COLO829 (cell line): ENCODE measurements around the gene SPTLC3.

Experiments
- DNase-seq: peaks from one replicate; pipeline ENCODE4 v3.0.0; 2012; ENCODE audit warnings: low spot score

SPTLC3 gene

DNA sequence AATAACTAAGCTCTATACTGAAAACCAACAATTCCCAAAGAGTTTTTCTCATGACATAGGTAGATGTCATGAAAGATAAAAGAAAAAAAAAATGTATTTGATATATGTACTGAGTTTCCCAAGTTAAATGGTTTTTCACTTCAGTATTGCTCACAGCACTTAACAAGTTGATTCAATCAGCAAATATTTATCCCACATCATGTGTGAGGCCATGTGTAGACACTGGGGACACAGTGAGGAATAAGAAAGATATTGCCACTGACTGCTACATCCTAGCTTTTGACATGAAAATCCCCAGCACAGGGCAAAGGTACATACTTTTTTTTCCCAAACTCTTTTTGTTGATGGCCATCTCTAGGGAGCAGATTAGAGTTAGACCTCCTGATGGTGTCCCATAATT is 25.3 kb downstream of the SPTLC3 start:
- no peak for DNase-seq

DNA sequence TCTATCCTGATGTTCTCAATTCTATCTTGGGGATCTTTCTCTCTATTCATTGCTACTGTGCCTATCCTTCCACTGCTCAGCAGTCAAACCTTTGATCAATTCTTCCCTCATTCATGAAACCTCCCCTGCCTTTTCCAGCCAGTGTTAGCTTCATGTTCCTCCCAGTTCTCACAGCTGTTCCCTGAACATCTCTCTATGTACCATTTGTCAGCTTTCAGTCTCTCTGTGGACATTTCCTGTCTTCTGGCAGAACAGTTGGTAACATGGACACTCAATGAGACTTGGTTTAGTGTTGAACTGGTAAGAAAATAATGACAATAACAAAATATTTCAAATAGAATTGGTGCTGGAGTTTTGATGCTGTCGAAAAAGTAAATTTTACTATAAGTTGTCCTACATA is 26.2 kb downstream of the SPTLC3 start:
- no peak for DNase-seq

DNA sequence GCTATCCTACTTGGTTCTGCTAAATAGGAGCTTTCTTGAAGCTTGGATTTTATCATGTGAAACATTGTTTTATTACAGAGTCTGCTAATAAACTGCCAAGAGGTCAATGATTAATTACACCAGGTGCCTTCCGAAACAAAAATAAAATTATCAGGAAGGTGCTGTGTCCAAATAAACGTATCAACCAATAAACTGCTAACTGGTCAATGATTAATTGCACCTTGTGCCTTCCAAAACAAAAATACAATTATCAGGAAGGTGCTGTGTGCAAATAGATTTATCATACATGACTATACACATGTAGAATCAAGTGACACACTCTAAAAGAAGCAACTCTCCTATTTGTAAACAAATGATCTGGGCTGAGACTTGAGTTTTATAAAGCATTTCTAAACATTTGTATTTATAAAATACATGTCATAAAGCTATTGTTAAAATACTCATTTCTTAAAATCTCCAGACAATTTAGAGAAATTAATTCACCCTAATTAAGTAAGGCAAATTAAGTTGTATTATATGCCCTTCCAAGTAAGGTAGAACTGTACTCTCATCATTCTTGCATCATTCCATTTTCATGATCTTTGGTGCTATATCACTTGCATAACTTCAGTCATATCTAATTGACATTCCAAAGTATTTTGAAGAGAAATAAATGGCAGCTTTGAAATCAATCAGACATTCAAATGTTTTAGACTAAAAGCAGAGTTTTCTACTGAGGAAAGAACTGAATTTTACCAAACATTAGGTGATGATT is 26.8 kb downstream of the SPTLC3 start:
- no peak for DNase-seq

DNA sequence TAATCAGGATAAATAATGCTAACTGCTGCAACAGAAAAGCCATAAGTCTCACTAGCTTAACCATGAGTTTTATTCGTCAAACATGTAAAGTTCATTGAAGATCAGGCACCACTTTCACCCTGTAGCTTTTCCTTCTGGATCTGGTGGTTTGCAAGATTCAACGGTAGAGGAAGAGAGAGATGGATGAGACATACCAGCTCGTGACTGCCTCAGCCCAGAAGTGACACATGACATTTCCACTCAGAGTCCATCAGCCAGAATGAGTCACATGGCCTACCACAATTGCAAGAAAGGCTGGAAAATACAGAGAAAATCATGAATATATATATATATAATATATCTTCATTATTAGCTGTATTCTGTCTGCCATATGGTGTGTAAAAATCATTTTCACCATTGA is 29.0 kb downstream of the SPTLC3 start:
- peak; percentile 10 for DNase-seq

DNA sequence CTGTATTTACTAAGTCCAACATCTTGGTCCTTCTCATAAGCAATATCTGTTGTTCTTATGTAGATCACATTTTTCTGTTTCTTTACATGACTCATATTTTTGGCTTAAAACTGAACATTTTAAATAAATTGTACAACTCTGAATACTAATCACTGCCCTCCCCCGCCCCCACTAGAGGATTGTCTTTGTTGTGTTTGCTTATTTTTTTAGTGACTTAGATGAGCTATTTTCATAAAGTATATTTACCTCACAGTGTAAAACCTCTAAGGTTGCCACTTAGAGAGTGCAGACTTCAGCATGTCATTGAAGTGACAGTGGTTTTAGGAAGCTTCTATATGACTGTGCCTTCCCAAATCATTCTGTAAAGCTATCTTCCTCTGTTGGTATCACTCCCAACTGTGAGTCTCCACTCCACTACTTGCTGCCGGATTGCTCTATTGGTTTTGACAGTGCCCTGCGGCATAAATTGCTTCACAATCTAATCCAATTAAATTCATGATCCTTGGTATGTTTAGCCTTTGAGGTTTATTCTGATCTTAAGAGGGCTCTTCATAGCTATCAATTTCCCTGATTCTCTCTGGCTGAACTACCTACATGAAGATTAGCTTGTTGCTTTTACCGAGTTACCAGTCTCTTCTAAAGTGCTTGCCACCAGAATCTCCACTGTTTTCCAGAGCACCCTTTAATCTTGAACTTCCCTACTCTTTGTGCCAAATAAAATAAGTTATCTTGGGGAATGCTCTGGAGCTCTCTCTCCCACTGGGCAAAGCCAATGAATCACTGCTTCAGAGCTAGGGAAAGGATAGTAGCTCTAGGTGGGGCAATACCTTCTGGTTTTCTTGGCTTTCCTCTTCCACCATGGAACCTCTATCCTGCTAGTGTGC is 33.0 kb downstream of the SPTLC3 start:
- DNase-seq = no peak

- no peak for DNase-seq
These were observed 33.7 kb downstream of the SPTLC3 start for GRCh38 chr20:13042458-13042794.

- no peak for DNase-seq
These were observed 37.6 kb downstream of the SPTLC3 start for GRCh38 chr20:13046409-13046808.

- peak; percentile 33 for DNase-seq
These were observed 45.2 kb downstream of the SPTLC3 start for GRCh38 chr20:13054011-13054410.

DNA sequence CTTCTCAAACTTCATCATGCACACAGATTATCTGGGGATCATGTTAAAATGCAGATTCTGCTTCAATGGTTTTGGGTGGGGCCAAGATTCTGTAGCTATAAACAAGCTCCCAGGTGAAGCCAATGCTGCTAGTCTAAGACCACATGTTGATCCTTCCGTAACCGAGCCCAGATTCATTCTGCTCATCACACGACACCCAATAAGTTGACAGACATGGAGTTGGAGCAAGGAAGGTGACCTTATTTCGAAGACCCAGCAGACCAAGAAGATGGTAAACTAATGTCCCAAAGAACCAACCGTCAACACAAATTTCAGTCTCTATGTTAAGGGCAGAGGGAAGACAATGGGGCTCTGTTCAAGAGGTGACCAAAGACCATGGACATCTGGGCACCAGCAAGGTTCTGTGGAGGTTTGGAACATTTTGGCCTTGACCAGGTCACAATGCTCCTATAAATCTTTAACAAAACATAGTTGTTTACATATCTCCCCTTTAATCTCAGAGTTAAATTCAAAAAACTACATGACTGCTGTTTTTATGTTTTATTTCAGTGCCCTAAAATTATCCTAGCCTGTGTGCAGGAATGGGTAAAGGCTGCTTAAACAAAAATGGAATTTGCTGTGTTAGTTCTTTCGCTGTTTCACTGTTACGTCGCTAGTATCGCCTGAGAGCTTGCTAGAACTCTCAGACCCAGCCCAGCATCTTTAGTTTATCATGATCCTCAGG is 50.1 kb downstream of the SPTLC3 start:
- DNase-seq = no peak

DNA sequence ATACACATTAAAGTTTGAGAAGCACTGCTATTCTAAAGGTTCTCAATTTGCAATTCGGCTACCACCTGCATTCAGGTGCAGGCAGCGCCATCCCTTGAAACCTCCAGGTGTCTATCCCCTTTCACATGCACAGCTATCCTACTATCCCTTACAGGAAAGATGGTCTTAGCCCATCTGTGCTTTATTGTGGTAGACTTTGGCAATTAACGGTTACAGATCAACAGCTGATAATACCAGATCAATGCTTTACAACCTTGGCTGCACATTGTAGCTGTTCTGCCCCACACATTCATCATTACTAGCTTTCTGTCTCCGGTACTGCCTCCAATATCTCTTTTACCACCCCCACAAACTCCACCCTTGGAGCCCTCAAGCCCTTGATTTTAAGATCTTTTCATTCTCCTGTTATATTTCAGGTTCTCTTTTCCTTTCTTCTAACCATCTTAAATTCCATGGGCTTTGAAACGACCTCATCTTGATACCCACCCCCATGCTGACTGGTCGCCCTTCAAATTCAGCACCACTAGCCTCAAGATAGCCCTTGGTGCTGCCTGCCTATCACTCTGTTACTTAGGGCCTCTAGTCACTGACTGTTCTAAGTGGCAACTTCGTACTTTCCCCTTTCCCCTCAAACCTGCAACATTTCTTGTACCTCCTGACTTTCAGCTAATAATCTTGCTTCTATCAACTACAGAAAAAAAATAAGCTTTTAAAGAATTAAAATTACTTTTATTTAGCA is 50.8 kb downstream of the SPTLC3 start:
- DNase-seq = no peak

- DNase-seq = no peak
These were observed 51.6 kb downstream of the SPTLC3 start for GRCh38 chr20:13060327-13060726.

DNA sequence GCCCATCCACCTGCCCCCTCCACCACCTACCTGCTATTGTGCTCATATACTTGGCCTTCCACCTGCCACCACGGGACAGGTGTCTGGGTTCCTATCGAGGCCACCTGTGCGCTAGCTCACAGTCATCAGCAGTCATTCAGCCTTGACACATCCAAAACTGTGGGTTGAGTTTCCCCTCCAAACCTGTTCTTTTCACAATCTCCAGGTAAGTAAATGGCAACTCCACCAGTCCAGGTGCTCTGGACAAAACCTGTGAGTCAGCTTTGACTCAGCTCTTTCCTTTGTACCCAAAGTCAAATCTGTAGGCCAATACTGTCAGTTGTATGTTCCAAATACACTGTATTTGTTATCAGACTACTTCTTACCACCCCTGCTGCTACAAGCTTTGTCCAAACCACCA is 52.6 kb downstream of the SPTLC3 start:
- DNase-seq = no peak

DNA sequence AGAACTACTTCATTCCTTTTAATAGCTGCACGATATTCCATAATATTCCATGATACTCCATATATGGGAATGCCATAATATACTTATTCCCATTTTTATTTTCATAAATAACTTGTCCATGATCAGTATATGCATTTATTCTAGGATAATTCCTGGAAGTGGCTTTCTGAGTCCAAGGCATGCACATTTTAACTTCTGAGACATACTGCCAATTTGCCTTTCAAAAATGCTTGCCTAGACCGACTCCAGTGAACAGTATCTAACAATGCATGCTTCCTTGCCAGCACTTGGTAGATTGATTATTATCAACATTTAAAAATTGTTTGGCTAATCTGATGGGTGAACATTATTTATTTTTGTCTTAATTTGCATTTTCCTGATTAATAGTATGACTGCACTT is 54.0 kb downstream of the SPTLC3 start:
- no peak for DNase-seq

DNA sequence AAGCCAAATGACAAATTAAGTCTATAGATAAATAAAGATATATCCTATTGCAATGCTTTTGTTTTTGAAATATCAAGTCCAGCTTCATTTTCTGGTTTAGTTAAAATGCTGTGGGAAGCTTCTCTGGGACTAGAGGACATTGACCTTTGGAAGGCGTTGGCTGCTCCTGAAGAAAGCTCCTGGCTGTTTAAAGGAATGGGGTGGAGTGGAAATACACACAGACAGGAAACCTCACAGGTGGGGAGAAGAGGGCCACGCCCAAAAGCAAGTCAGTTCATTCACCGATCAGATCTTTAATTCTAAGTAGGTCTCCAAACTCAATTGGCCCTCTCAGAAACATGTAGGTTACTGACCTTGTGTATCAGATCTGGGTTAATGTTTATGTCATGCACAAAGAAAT is 59.6 kb downstream of the SPTLC3 start:
- DNase-seq = no peak

GRCh38 chr20:13081877-13082276 is 73.1 kb downstream of the SPTLC3 start:
- no peak for DNase-seq

DNA sequence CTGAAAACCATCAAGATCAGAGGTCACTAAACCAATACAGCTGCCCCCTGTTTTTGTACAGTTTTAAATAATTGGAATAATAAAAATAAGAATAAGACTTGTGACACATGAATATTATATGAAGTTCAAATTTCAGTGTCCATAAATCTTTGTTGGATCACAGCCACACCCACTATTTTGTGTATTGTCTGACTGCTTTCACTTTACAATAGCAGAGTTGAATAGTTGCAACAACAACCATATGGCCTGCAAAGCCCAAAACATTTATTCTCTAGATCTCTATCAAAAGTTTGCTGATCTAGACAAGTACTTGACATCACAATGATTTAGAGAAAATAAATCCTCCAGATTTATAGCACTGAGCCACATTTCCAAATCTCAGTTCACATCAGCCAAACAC is 73.6 kb downstream of the SPTLC3 start:
- DNase-seq = no peak

DNA sequence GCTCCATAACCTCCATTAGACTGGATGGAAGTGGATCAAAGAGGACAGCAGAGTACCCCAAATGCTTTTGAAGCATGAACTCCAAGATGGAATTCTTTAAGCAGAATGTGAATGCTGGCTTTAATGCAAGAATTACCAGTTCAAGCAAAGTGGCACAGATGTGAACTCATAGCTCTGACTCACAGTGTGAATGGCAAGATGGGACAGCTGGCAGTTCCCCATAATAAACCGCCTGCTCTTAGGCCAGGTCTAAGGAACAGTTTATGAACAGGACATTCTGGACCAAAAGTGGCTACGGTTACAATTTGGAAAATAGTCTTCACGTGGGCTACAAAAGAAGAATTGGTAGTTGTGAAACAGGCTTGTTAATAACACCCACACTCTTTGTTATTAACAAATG is 76.5 kb downstream of the SPTLC3 start:
- DNase-seq = no peak

- no peak for DNase-seq
These were observed 81.2 kb downstream of the SPTLC3 start for GRCh38 chr20:13089950-13090469.

DNA sequence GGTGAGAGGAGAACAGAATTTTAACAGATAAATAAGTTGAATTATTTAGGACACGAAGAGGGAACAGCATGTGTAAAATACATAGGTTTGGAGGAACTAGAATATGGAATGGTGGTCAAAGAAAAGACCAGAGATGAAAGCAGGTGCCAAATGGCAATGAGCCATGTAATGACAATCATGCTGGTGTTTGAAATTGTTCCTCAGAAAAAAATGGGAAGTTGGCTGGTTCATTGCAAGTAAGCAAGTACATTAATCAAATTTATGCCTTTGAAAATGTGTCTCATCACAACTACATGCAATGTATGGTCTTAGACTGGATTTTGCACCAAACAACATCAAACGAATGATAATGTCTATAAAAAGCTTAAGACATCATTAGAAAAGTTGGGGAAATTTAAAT is 83.3 kb downstream of the SPTLC3 start:
- no peak for DNase-seq

DNA sequence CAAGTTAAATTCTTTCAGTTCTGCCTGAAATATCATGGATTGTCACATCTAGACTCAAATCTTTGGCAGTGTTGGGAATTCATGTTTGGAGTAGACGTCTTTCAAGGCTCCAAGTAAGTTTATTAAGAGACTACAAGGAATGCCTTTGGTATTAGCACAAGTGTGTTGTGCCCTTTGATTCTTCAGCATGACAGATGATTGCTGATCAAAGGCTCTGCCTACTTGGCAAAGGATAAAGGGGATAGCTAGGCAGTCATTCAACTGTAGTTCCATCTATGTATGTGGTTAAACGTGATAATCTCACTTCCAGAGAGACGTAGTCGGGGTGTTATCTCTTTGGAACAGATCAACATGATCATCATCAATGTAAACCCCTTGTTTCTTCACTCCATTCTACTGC is 86.2 kb downstream of the SPTLC3 start:
- DNase-seq = no peak

GRCh38 chr20:13098720-13099355 is 90.1 kb downstream of the SPTLC3 start:
- DNase-seq = no peak

GRCh38 chr20:13099676-13100075 is 90.9 kb downstream of the SPTLC3 start:
- DNase-seq = no peak
